ENCODE data around the gene PCDH12. TPM values are rescaled to one million over a fixed set of nuclear protein-coding genes. Genes with fewer than 3 reads are reported as not detected.

The PCDH12 gene
- total RNA-seq = 8.6 TPM

GRCh38 chr5:141958113-141958512, at the start of gene PCDH12:
PCDH12 (minus strand) TSS chr5:141958202; CDS start chr5:141957851, 351 bp downstream.

GRCh38 chr5:141968914-141969608, 11.1 kb upstream of the PCDH12 start, which contains the start of gene RNF14:
RNF14 (plus strand) TSS chr5:141969105; CDS start chr5:141973589, 4,484 bp downstream.

GRCh38 chr5:141923448-141924313, 34.3 kb downstream of the PCDH12 start, which contains the start of gene DELE1:
DELE1 (plus strand) TSS chr5:141923871; CDS start chr5:141923942, 71 bp downstream.

Other genes starting within 250 kb of the PCDH12 start
- gene PCDH1, start 79.8 kb downstream of the PCDH12 start, total RNA-seq = 23.0 TPM
- 73.4 TPM for gene DELE1, start 34.3 kb downstream of the PCDH12 start, total RNA-seq
- gene RNF14, start 10.9 kb upstream of the PCDH12 start, total RNA-seq = 69.4 TPM
- 68.6 TPM for gene GNPDA1, start 54.8 kb upstream of the PCDH12 start, total RNA-seq
- gene NDFIP1, start 150.6 kb upstream of the PCDH12 start, total RNA-seq = 119 TPM